ENCODE data around the gene NKTR. TPM values are rescaled to one million over a fixed set of nuclear protein-coding genes. Genes with fewer than 3 reads are reported as not detected.

NKTR gene
- total RNA-seq, 1 donor from 2014 or later: 41.7 TPM

GRCh38 chr3:42675909-42676308 lies 75.4 kb downstream of the NKTR start:
- Histone ChIP-seq H3K4me1 (no peaks in the 10 kb centered on the region), H3K27me3 (no peaks in the 10 kb centered on the region), H3K27ac (no peak overlapping the region), H3K36me3 (no peaks in the 10 kb centered on the region), H3K4me3 (no peak overlapping the region), H3K9me3 (peaks cover 0 to 5% of the 10 kb centered on the region in 2 donors)
- TF ChIP-seq CTCF (IDR thresholded peaks at IDR 0.05): no peak
- no peak for DNase-seq (ENCODE audit: low spot score in 2 of 2)
- intact Hi-C loops (cut with DNase I): no loop called here

- Histone ChIP-seq H3K9me3 (peaks cover 0 to 5% of the 10 kb centered on the region in 2 donors), H3K4me1 (peaks cover 2 to 5% of the 10 kb centered on the region in 2 donors), H3K36me3 (no peaks in the 10 kb centered on the region), H3K27ac (no peak overlapping the region), H3K27me3 (no peaks in the 10 kb centered on the region), H3K4me3 (no peak overlapping the region)
- TF ChIP-seq CTCF (IDR thresholded peaks at IDR 0.05): no peak
- DNase-seq (ENCODE audit: low spot score in 2 of 2): no peak
- intact Hi-C loops (cut with DNase I): no loop called here
Observed at GRCh38 chr3:42678447-42678846, 78.0 kb downstream of the NKTR start.

GRCh38 chr3:42680271-42680670 lies 79.8 kb downstream of the NKTR start:
- peaks cover 5 to 18% of the 10 kb centered on the region in 2 donors for H3K4me1 ChIP-seq
- TF ChIP-seq CTCF (IDR thresholded peaks at IDR 0.05): no peak
- intact Hi-C loops (cut with DNase I): no loop called here
- no peaks in the 10 kb centered on the region for H3K27me3 ChIP-seq
- H3K4me3 ChIP-seq: no peak overlapping the region
- no peaks in the 10 kb centered on the region for H3K36me3 ChIP-seq
- H3K27ac ChIP-seq: no peak overlapping the region
- no peak for DNase-seq (ENCODE audit: low spot score in 2 of 2)
- peaks cover 0 to 5% of the 10 kb centered on the region in 2 donors for H3K9me3 ChIP-seq

GRCh38 chr3:42680806-42681205 lies 80.3 kb downstream of the NKTR start:
- Histone ChIP-seq H3K4me3 (no peak overlapping the region), H3K27me3 (no peaks in the 10 kb centered on the region), H3K27ac (no peak overlapping the region), H3K9me3 (peaks cover 0 to 5% of the 10 kb centered on the region in 2 donors), H3K36me3 (no peaks in the 10 kb centered on the region), H3K4me1 (peaks cover 7 to 24% of the 10 kb centered on the region in 2 donors)
- intact Hi-C loops (cut with DNase I): no loop called here
- DNase-seq (ENCODE audit: low spot score in 2 of 2): no peak
- no peak for TF ChIP-seq CTCF (IDR thresholded peaks at IDR 0.05)

GRCh38 chr3:42681361-42682038 lies 81.0 kb downstream of the NKTR start:
- H3K9me3 ChIP-seq: peaks cover 0 to 5% of the 10 kb centered on the region in 2 donors
- no peaks in the 10 kb centered on the region for H3K27me3 ChIP-seq
- no peak overlapping the region for H3K4me3 ChIP-seq
- H3K36me3 ChIP-seq: no peaks in the 10 kb centered on the region
- no peak for TF ChIP-seq CTCF (IDR thresholded peaks at IDR 0.05)
- intact Hi-C loops (cut with DNase I): no loop called here
- H3K4me1 ChIP-seq: peaks cover 7 to 28% of the 10 kb centered on the region in 2 donors
- H3K27ac ChIP-seq: no peak overlapping the region
- no peak for DNase-seq (ENCODE audit: low spot score in 2 of 2)

Measured in ascending aorta (tissue), 2 donors.